ENCODE data around the gene LRRC15.

Gene LRRC15

GRCh38 chr3:194381460-194381875, 11.9 kb upstream of the LRRC15 start:
- Histone ChIP-seq H2AFZ (ENCODE audit: low read depth, low read length, severe bottlenecking) (no peak overlapping the region), H3K9me3 (ENCODE audit: insufficient read depth, low read length) (no peaks in the 10 kb centered on the region), H3K4me2 (ENCODE audit: low read depth, low read length, poor library complexity, severe bottlenecking) (no peak overlapping the region), H3K79me2 (ENCODE audit: insufficient read depth, low read length) (no peaks in the 10 kb centered on the region), H3K9ac (ENCODE audit: low read length) (no peak overlapping the region), H3K4me3 (ENCODE audit: insufficient read depth, low read length, poor library complexity, severe bottlenecking) (no peak overlapping the region), H3K36me3 (ENCODE audit: low read length) (no peaks in the 10 kb centered on the region), H3K27ac (ENCODE audit: low read depth, low read length) (no peak overlapping the region), H3K9me2 (replicated peaks; ENCODE audit: insufficient read depth, low read length) (no peaks in the 10 kb centered on the region), H3F3A (ENCODE audit: insufficient read depth) (no peaks in the 10 kb centered on the region), H3K27me3 (ENCODE audit: low read length) (no peaks in the 10 kb centered on the region), H4K20me1 (ENCODE audit: low read depth, low read length) (no peaks in the 10 kb centered on the region)
- TF ChIP-seq CTCF (IDR thresholded peaks at IDR 0.05; ENCODE audit: insufficient read depth, low read length, poor library complexity, severe bottlenecking) (no peak), EZH2phosphoT487 (conservative IDR thresholded peaks at IDR 0.05; ENCODE audit: low read length) (no peak)

GRCh38 chr3:194380326-194380725, 10.8 kb upstream of the LRRC15 start:
- TF ChIP-seq EZH2phosphoT487 (conservative IDR thresholded peaks at IDR 0.05; ENCODE audit: low read length) (no peak), CTCF (IDR thresholded peaks at IDR 0.05; ENCODE audit: insufficient read depth, low read length, poor library complexity, severe bottlenecking) (no peak)
- no peak overlapping the region for H2AFZ ChIP-seq (ENCODE audit: low read depth, low read length, severe bottlenecking)
- H4K20me1 ChIP-seq (ENCODE audit: low read depth, low read length): no peaks in the 10 kb centered on the region
- H3K9me2 ChIP-seq (replicated peaks; ENCODE audit: insufficient read depth, low read length): no peaks in the 10 kb centered on the region
- H3K36me3 ChIP-seq (ENCODE audit: low read length): no peaks in the 10 kb centered on the region
- no peak overlapping the region for H3K9ac ChIP-seq (ENCODE audit: low read length)
- H3K27ac ChIP-seq (ENCODE audit: low read depth, low read length): no peak overlapping the region
- H3F3A ChIP-seq (ENCODE audit: insufficient read depth): no peaks in the 10 kb centered on the region
- H3K79me2 ChIP-seq (ENCODE audit: insufficient read depth, low read length): no peaks in the 10 kb centered on the region
- no peaks in the 10 kb centered on the region for H3K9me3 ChIP-seq (ENCODE audit: insufficient read depth, low read length)
- no peaks in the 10 kb centered on the region for H3K27me3 ChIP-seq (ENCODE audit: low read length)
- no peak overlapping the region for H3K4me3 ChIP-seq (ENCODE audit: insufficient read depth, low read length, poor library complexity, severe bottlenecking)
- H3K4me2 ChIP-seq (ENCODE audit: low read depth, low read length, poor library complexity, severe bottlenecking): no peak overlapping the region

GRCh38 chr3:194379651-194380050, 10.1 kb upstream of the LRRC15 start:
- no peak overlapping the region for H2AFZ ChIP-seq (ENCODE audit: low read depth, low read length, severe bottlenecking)
- no peaks in the 10 kb centered on the region for H3F3A ChIP-seq (ENCODE audit: insufficient read depth)
- no peak overlapping the region for H3K27ac ChIP-seq (ENCODE audit: low read depth, low read length)
- H3K4me2 ChIP-seq (ENCODE audit: low read depth, low read length, poor library complexity, severe bottlenecking): no peak overlapping the region
- no peaks in the 10 kb centered on the region for H3K27me3 ChIP-seq (ENCODE audit: low read length)
- H3K9ac ChIP-seq (ENCODE audit: low read length): no peak overlapping the region
- no peak overlapping the region for H3K4me3 ChIP-seq (ENCODE audit: insufficient read depth, low read length, poor library complexity, severe bottlenecking)
- no peaks in the 10 kb centered on the region for H4K20me1 ChIP-seq (ENCODE audit: low read depth, low read length)
- H3K79me2 ChIP-seq (ENCODE audit: insufficient read depth, low read length): no peaks in the 10 kb centered on the region
- no peaks in the 10 kb centered on the region for H3K9me3 ChIP-seq (ENCODE audit: insufficient read depth, low read length)
- H3K9me2 ChIP-seq (replicated peaks; ENCODE audit: insufficient read depth, low read length): no peaks in the 10 kb centered on the region
- H3K36me3 ChIP-seq (ENCODE audit: low read length): no peaks in the 10 kb centered on the region
- TF ChIP-seq EZH2phosphoT487 (conservative IDR thresholded peaks at IDR 0.05; ENCODE audit: low read length) (no peak), CTCF (IDR thresholded peaks at IDR 0.05; ENCODE audit: insufficient read depth, low read length, poor library complexity, severe bottlenecking) (no peak)
